Muscle of leg (tissue), 11 donors: ENCODE data around the gene PPP1CC. TPM values are rescaled to one million over a fixed set of nuclear protein-coding genes. Genes with fewer than 3 reads are reported as not detected.

ENCODE experiments used
- DNase-seq: peaks from one replicate; pipeline ENCODE4 v3.0.0; 2013
- H3K27ac ChIP-seq: one replicate; pipeline ENCODE4 v1.5.1; 2013; ENCODE audit warnings: mild to moderate bottlenecking, low read length, control low read depth
- H3K27me3 ChIP-seq: one replicate; pipeline ENCODE4 v1.6.1; 2013; ENCODE audit warnings: low read length; ENCODE audit not compliant: control insufficient read depth, insufficient read depth
- H3K36me3 ChIP-seq: one replicate; pipeline ENCODE4 v1.6.1; 2013; ENCODE audit warnings: low read length; ENCODE audit not compliant: control insufficient read depth, insufficient read depth
- H3K4me1 ChIP-seq: one replicate; pipeline ENCODE4 v1.6.1; 2013; ENCODE audit warnings: low read length; ENCODE audit not compliant: control insufficient read depth, insufficient read depth
- H3K4me3 ChIP-seq: one replicate; pipeline ENCODE4 v1.5.1; 2013; ENCODE audit warnings: low read length, control low read depth
- H3K9me3 ChIP-seq: replicated peaks from 2 replicates; pipeline ENCODE4 v1.6.1; 2013; ENCODE audit warnings: low read depth, low read length; ENCODE audit not compliant: control insufficient read depth
- WGBS: methylation state at CpG from one replicate; pipeline ENCODE4 v1.1.5; 2013; ENCODE audit warnings: missing lambda C conversion rate; ENCODE audit not compliant: insufficient coverage; 5-methylcytosine and 5-hydroxymethylcytosine counted together
- polyA plus RNA-seq, 8 donors: library from polyadenylated mRNA; unstranded; fragments of 120-200 nt; gene quantifications; one replicate each; pipeline versions ENCODE4 v1.2.1 to v1.2.3, GENCODE V29; 2013; ENCODE audit warnings: inconsistent platforms in 1 of 8, low replicate concordance in 1 of 8; ENCODE audit not compliant: insufficient read length in 8 of 8, insufficient read depth in 1 of 8
- total RNA-seq: library from RNA; stranded (reverse); fragments of 120-200 nt; gene quantifications from one replicate; pipeline ENCODE4 v1.2.4, GENCODE V29; 2013

Gene PPP1CC
- total and polyA plus RNA-seq, 9 donors: 90.5 to 147 (median 119) TPM

- no peaks in the 10 kb centered on the region for H3K9me3 ChIP-seq
- 73% methylated on average over 3 of the region's 3 CpGs for WGBS
- no peak overlapping the region for H3K27ac ChIP-seq
- H3K36me3 ChIP-seq: no peaks in the 10 kb centered on the region
- H3K4me1 ChIP-seq: no peaks in the 10 kb centered on the region
- H3K4me3 ChIP-seq: no peak overlapping the region
- H3K27me3 ChIP-seq: no peaks in the 10 kb centered on the region
- no peak for DNase-seq
Measured at GRCh38 chr12:110762891-110763290, 20.2 kb upstream of the PPP1CC start.

DNA sequence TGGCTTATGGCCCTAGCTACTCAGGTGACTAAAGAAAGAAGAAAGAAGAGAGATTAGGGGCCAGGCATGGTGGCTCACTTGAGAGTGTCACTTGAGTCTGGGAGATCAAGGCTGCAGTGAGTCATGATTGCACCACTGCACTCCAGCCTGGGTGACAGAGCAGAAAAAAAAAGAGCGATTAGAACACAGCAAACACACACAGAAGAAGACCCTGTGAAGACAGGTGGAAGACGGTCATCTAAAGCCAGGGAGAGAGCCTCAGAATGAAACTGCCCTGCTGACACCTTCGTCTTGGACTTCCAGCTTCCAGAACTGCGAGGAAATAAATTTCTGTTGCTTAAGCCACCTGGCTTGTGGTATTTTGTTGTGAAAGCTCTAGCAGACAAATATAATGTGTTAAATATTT, 17.5 kb upstream of the PPP1CC start:
- Histone ChIP-seq H3K4me3 (no peak overlapping the region), H3K27ac (no peak overlapping the region), H3K36me3 (no peaks in the 10 kb centered on the region), H3K4me1 (no peaks in the 10 kb centered on the region), H3K9me3 (no peaks in the 10 kb centered on the region), H3K27me3 (no peaks in the 10 kb centered on the region)
- no peak for DNase-seq
- 80% methylated on average over 1 of the region's 4 CpGs for WGBS

DNA sequence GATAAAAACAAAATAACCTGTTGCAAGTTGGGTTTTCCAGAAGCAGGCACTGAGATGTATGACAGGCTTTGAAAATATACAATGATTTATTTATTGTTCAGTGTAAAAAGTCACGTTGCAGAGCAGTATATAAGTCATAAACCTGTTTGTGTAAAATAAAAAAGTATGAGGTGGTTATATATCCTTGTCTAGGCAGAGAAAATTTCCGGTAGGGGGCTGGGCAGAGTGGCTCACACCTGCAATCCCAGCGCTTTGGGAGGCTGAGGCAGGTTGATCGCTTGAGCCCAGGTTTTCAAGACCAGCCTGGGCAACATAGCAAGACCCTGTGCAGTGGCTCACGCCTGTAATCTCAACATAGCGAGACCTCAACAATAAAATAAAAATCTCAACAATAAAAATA, 16.2 kb upstream of the PPP1CC start:
- 79% methylated on average over 3 of the region's 6 CpGs for WGBS
- no peak overlapping the region for H3K27ac ChIP-seq
- DNase-seq: no peak
- peaks cover 5% of the 10 kb centered on the region for H3K4me1 ChIP-seq
- H3K27me3 ChIP-seq: no peaks in the 10 kb centered on the region
- no peak overlapping the region for H3K4me3 ChIP-seq
- no peaks in the 10 kb centered on the region for H3K9me3 ChIP-seq
- no peaks in the 10 kb centered on the region for H3K36me3 ChIP-seq

- DNase-seq: no peak
- no peaks in the 10 kb centered on the region for H3K9me3 ChIP-seq
- H3K27ac ChIP-seq: no peak overlapping the region
- H3K27me3 ChIP-seq: no peaks in the 10 kb centered on the region
- no peak overlapping the region for H3K4me3 ChIP-seq
- WGBS: 82% methylated on average over 1 of the region's 1 CpG
- H3K4me1 ChIP-seq: peaks cover 5% of the 10 kb centered on the region
- no peaks in the 10 kb centered on the region for H3K36me3 ChIP-seq
Measured at GRCh38 chr12:110756611-110757010, 13.9 kb upstream of the PPP1CC start.

- no peak overlapping the region for H3K4me3 ChIP-seq
- H3K27ac ChIP-seq: no peak overlapping the region
- peak; percentile 87 for DNase-seq
- no peaks in the 10 kb centered on the region for H3K36me3 ChIP-seq
- H3K27me3 ChIP-seq: no peaks in the 10 kb centered on the region
- H3K4me1 ChIP-seq: peaks cover 5% of the 10 kb centered on the region
- 15% methylated on average over 2 of the region's 3 CpGs for WGBS
- H3K9me3 ChIP-seq: no peaks in the 10 kb centered on the region
Measured at GRCh38 chr12:110754101-110754793, 11.6 kb upstream of the PPP1CC start.

- no peaks in the 10 kb centered on the region for H3K9me3 ChIP-seq
- no peak overlapping the region for H3K4me3 ChIP-seq
- H3K4me1 ChIP-seq: peaks cover 5% of the 10 kb centered on the region
- H3K27me3 ChIP-seq: peaks cover 2% of the 10 kb centered on the region
- 80% methylated on average over 8 of the region's 13 CpGs for WGBS
- DNase-seq: peak; percentile 32
- H3K36me3 ChIP-seq: no peaks in the 10 kb centered on the region
- H3K27ac ChIP-seq: no peak overlapping the region
Measured at GRCh38 chr12:110750784-110751461, 8.2 kb upstream of the PPP1CC start.

DNA sequence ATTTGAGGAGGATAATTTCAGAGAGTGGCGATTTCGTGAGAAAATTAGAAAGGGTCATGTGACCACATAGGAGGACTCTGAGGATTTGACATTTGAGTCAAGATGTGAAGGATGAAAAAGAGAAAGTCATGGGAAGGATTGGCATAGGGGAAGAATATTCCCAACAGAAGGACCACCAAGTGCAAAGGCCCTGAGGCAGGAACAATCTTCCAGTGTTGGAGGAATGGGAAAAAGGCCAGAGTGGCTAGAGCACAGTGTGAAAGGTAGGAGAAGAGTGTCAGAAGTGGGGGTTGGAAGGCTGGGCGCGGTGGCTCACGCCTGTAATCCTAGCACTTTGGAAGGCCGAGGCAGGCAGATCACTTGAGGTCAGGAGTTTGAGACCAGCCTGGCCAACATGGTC, 3.9 kb upstream of the PPP1CC start:
- H3K9me3 ChIP-seq: no peaks in the 10 kb centered on the region
- no peaks in the 10 kb centered on the region for H3K36me3 ChIP-seq
- H3K27me3 ChIP-seq: peaks cover 2% of the 10 kb centered on the region
- WGBS: 90% methylated on average over 6 of the region's 6 CpGs
- peaks cover 24% of the 10 kb centered on the region for H3K4me1 ChIP-seq
- DNase-seq: no peak
- H3K4me3 ChIP-seq: no peak overlapping the region
- H3K27ac ChIP-seq: no peak overlapping the region

GRCh38 chr12:110745542-110746284, 3.0 kb upstream of the PPP1CC start:
- H3K27me3 ChIP-seq: peaks cover 2% of the 10 kb centered on the region
- H3K9me3 ChIP-seq: no peaks in the 10 kb centered on the region
- H3K36me3 ChIP-seq: no peaks in the 10 kb centered on the region
- WGBS: 46% methylated on average over 7 of the region's 16 CpGs
- peak; percentile 89 for DNase-seq
- H3K4me1 ChIP-seq: peaks cover 24% of the 10 kb centered on the region
- no peak overlapping the region for H3K4me3 ChIP-seq
- peak overlapping the region; percentile 35 for H3K27ac ChIP-seq

GRCh38 chr12:110744601-110745264, 2.0 kb upstream of the PPP1CC start:
- DNase-seq: peak; percentile 50
- no peak overlapping the region for H3K27ac ChIP-seq
- H3K9me3 ChIP-seq: no peaks in the 10 kb centered on the region
- no peaks in the 10 kb centered on the region for H3K36me3 ChIP-seq
- H3K4me1 ChIP-seq: peaks cover 26% of the 10 kb centered on the region
- no peak overlapping the region for H3K4me3 ChIP-seq
- WGBS: 53% methylated on average over 2 of the region's 5 CpGs
- peaks cover 2% of the 10 kb centered on the region for H3K27me3 ChIP-seq

DNA sequence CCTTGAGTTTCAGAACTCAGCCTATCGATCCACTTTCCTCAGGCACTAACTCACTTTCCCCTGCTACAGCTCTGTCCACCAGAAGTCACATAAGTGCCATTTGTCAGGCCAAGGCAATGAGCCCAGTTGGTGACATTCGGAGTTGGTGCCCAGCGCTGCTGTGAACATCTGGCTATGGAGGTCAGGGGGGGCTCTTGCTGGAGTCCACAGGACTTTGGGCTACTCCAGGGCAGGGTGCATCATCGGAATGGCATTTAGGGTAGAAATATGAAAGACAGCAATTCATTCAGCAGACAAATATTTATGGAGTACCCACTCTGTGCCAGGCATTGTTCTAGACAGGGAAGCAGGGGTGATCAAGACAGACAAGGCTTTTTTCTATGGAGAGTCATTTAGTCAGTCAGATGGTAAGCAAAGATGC, 1.5 kb upstream of the PPP1CC start:
- Histone ChIP-seq H3K27ac (peak overlapping the region; percentile 60), H3K36me3 (no peaks in the 10 kb centered on the region), H3K9me3 (no peaks in the 10 kb centered on the region), H3K4me1 (peaks cover 26% of the 10 kb centered on the region), H3K4me3 (peak overlapping the region; percentile 54), H3K27me3 (peaks cover 2% of the 10 kb centered on the region)
- WGBS: 41% methylated on average over 3 of the region's 4 CpGs
- DNase-seq: peak; percentile 65
